ENCODE results near the gene UNC13C. TPM values are rescaled to one million over a fixed set of nuclear protein-coding genes. Genes with fewer than 3 reads are reported as not detected.

UNC13C gene
- total RNA-seq, 4 donors from 2014 or later: under 0.01 to 0.79 (median 0.09) TPM; not detected in 1

- ATAC-seq (ENCODE audit: low FRiP score): no peak
Observed at GRCh38 chr15:54099010-54099409, 120.8 kb downstream of the UNC13C start.

DNA sequence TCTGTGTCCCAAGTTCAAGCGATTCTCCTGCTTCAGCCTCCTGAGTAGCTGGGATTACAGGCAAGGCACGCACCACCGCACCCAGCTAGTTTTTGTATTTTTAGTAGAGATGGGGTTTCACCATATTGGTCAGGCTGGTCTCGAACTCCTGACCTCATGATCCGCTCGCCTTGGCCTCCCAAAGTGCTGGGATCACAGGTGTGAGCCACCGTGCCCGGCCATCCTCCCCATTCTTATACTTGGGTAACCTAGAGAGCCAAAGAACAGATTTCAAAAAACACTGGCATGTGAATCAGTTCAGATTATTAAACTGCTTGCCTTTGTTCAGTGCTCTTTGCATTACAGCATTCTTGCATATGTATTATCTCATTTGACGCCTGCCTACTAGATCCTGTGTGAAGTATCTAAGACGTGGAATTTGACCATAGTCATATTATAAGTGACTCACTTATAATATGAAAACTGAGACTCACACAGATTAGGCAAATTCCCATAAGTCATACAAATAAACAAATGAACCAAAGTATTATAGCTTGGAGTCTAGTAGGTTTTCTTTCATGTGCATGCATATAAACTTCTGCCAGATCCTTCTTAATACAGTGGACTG lies 123.5 kb downstream of the UNC13C start:
- no peak for ATAC-seq (ENCODE audit: low FRiP score)

More at GRCh38 chr15:54099010-54099409, 120.8 kb downstream of the UNC13C start:
- TF ChIP-seq CTCF (IDR thresholded peaks at IDR 0.05): no peak
- DNase-seq (ENCODE audit: low spot score): no peak

GRCh38 chr15:54102704-54103103 lies 124.5 kb downstream of the UNC13C start:
- TF ChIP-seq CTCF (IDR thresholded peaks at IDR 0.05): no peak
- ATAC-seq (ENCODE audit: low FRiP score) (no peak), DNase-seq (ENCODE audit: low spot score) (no peak)

More for the DNA sequence above, 123.5 kb downstream of the UNC13C start:
- no peak for TF ChIP-seq CTCF (IDR thresholded peaks at IDR 0.05)
- DNase-seq (ENCODE audit: low spot score): no peak

- no peak for TF ChIP-seq CTCF (IDR thresholded peaks at IDR 0.05)
- DNase-seq (ENCODE audit: low spot score): no peak
- ATAC-seq (ENCODE audit: low FRiP score): no peak
Observed at GRCh38 chr15:54109014-54109413, 130.8 kb downstream of the UNC13C start.

- no peak for TF ChIP-seq CTCF (IDR thresholded peaks at IDR 0.05)
- ATAC-seq (ENCODE audit: low FRiP score) (no peak), DNase-seq (ENCODE audit: low spot score) (no peak)
Observed at GRCh38 chr15:54119051-54119450, 140.8 kb downstream of the UNC13C start.

GRCh38 chr15:54120949-54121463 lies 142.8 kb downstream of the UNC13C start:
- ATAC-seq (ENCODE audit: low FRiP score) (no peak), DNase-seq (ENCODE audit: low spot score) (no peak)
- no peak for TF ChIP-seq CTCF (IDR thresholded peaks at IDR 0.05)

GRCh38 chr15:54127574-54127973 lies 149.3 kb downstream of the UNC13C start:
- ATAC-seq (ENCODE audit: low FRiP score) (no peak), DNase-seq (ENCODE audit: low spot score) (no peak)
- no peak for TF ChIP-seq CTCF (IDR thresholded peaks at IDR 0.05)

All from omental fat pad (tissue), 4 donors.